HG03095 (cell line): ENCODE measurements around the gene IL1R1.
"Not testable (repeated sequence)": the region's sequence is repeated elsewhere in the genome, so short reads cannot be mapped to it uniquely, and the experiment has no call there.

Source experiments
- ATAC-seq: cut with Tn5 transposase; IDR thresholded peaks from one replicate; pipeline ENCODE4 v1.9.1; 2021; ENCODE audit warnings: moderate library complexity; ENCODE audit not compliant: unreplicated experiment

Gene IL1R1

GRCh38 chr2:102110596-102111334, 31.8 kb upstream of the IL1R1 start:
- ATAC-seq, result no peak

DNA sequence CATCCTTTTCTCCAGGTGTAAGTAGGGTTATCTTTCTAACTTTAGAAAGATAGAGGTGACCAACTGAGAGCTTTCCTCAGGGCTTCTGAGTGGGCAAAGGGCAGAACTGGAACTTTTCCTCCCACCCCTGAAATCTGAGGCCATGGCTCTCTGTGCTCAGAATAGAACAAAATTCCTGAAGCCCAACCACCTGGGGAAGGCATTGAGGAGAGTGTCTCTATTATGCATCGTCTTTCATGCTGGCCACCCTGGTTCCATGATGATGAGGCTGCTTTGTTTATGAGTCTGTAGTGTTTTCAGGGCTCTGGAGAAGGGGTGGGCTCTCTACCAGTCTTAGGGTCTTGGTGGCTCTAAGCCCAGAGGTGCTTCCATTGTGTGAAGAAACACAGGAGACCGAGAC, 30.7 kb upstream of the IL1R1 start:
- ATAC-seq, result no peak

DNA sequence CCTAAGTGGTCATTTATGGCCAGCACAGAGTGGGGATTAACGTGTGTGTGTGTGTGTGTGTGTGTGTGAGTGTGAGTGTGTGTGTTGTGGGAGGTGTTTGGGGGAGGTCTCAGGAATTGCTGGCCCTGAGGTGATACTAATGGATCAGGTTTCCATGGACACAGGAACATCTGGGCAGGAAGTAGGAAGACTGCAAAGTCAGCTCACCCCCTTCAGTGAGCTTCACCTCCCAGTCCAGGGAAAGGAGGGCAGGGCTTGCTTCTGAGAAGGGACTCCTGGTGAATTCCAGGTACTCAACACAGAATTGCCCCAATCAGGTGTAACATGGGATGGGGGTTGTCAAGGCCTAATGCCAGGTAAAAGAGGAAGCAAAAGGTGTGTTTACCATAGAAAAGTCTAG, 30.3 kb upstream of the IL1R1 start:
- ATAC-seq, result no peak

- no peak for ATAC-seq
Measured at GRCh38 chr2:102112692-102113665, 29.6 kb upstream of the IL1R1 start.

- no peak for ATAC-seq
Measured at GRCh38 chr2:102114290-102114721, 28.2 kb upstream of the IL1R1 start.

DNA sequence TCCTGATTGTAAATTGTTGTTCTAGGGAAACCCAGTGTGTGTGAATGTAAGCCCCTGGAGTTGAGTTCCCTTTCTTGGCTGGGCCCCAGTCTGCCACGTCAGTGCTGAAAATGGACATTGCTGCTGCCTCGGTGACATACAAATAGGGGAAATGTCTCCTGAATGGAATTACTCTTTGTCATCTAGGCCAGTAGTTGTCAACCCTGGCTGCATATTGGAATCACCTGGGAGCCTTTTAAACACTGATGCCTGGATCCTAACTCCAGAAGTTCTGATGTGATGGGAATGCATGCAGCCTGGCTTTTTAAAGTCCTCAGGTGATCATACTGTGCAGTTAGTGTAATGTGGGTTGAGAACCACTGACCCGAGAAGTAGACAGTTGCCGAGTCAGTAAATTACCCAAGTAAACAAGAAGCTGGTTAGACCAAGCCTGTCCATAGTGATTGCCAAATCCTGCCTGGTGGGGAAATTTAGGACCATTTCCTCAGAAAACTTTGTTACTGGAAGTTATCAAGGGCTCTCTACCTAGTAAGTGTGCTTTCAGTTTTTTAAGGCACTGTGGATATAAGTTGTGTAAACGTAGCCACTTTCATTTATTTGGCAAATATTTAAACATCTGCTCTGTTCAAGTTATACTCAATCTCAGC, 27.6 kb upstream of the IL1R1 start:
- no peak for ATAC-seq

- ATAC-seq, result no peak
Measured at GRCh38 chr2:102116630-102117471, 25.7 kb upstream of the IL1R1 start.

DNA sequence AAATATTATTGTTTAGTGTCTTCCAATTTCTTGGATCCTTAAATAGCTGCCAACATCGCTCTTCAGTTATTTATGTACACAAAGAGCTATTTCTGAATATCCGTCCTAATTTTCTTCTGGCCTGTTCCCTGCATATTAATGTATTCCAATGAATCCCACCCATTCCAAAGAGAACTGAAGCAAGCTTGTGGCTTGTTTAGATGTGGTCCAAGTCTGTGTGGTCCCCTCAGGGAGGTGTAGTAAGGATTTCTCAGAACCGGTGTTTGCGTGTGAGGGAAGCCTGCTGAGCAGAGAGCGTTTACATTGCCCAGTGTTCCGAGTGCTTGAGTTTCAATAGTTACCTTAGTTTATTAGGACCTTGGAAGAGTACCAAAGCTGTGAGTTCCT, 25.1 kb upstream of the IL1R1 start:
- no peak for ATAC-seq

- ATAC-seq, result no peak
Measured at GRCh38 chr2:102119255-102119654, 23.3 kb upstream of the IL1R1 start.

GRCh38 chr2:102120261-102120660, 22.3 kb upstream of the IL1R1 start:
- no peak for ATAC-seq

DNA sequence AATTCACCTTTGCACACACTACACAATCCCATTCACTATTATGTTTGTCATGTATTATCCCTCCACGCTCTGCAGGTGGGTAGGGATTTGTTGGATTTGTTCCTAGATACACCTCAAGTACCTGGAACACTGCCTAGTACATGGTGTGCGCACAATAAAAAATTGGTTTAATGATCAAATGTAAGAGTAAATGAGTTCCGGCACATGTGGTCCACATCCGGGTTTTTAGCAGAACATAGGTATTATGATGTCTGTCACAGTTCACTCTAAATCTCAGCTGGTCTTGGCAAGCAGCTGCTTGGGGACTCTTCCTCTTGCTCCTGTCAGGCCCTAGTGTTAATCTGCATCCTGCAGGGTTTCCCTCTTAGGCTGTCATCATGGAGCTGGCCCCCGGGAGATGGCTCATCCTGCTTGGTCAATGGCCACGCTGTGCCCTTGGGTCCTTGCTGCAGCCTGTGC, 21.8 kb upstream of the IL1R1 start:
- ATAC-seq, result no peak

DNA sequence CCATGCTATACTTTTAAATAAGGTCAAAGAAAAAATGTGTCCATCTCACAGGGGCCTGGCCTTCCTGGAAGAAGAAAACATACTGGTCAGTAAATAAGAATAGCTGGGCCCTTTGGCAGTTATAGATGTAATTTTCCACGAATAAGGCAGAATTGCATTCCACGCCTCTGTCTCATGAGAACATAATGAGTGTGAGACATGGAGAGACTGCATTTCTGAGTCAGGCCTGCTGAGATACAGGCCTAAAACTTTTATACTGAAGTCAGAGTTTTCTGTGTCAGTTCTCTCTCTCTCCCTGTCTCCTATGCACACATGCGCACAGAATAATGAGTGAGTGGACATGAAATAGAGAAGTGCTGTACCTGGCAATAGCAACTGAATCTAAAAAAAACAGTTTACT, 20.4 kb upstream of the IL1R1 start:
- no peak for ATAC-seq

DNA sequence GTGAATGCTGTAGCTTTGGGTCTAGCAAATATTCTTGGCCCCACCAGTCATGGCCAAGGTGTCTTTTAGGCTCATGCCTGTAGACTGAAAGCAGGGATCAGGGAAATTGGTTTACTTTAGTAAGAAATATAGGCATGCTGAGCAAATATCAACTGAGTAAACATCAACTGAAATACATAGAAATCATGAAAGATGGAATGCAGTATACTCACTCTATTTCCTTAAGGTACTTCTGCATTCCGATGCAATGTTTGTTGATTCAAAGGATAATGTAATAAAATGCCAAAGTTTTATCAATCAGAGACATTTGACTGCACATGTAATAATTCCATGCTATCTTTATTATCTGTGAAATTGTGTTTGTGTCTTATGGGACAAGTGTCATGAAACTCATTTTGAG, 19.6 kb upstream of the IL1R1 start:
- ATAC-seq, result no peak

- ATAC-seq, result not testable (repeated sequence)
Measured at GRCh38 chr2:102124421-102124820, 18.1 kb upstream of the IL1R1 start.

DNA sequence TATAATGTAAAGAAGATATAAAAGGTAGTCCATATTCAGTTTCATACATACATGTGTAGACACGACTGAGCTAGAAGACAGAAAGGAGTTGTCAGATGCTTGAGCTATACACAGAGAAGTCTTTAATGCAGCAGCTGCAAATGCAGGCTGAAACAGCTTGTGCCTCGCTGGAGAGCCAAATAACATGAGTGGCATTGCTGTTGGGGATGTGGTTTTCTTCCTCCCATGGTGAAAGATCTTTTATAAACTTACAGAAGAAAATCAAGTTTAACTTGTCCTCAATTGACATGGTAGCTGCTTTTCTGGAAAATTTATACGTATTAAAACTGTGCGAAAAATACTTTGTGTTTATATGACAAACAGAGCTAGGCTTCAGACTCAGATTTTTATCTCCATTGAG, 16.4 kb upstream of the IL1R1 start:
- no peak for ATAC-seq

- ATAC-seq, result no peak
Measured at GRCh38 chr2:102126660-102127059, 15.9 kb upstream of the IL1R1 start.

DNA sequence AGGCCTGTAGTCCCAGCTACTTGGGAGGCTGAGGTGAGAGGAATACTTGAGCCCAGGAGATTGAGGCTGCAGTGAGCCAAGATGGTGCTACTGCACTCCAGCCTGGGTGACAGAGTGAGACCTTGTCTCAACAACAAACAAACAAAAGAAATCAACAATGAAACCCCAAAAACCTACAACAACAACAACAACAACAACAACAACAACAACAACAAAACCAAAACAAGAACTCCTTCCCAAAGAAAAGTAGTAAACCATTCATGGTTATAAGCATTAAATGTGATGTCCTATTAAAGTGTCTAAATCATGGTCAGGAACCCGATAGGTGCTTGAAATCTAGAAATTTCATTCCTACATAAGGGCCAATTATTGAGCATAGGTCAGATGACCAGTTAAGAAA, 13.5 kb upstream of the IL1R1 start:
- ATAC-seq, result no peak

- ATAC-seq, result no peak
Measured at GRCh38 chr2:102129951-102130646, 12.4 kb upstream of the IL1R1 start.

GRCh38 chr2:102130647-102130991, 11.9 kb upstream of the IL1R1 start:
- ATAC-seq, result no peak

DNA sequence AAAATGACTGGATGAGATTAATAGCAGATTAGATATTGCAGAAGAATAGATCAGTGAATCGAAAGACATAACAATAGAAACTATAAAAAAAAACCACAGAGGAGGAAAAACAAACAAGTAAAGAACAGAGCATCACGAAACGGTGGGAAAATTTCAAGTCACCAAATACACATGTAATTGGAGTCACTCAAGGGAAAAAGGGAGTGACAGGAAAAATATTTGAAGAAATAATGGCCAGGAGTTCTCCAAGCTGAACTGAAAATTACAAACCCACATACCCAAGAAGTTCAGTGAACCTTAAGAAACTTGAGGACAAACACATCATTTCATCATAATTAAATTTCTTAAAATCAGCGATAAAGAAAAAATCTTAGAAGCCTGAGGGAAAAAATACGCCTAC, 11.0 kb upstream of the IL1R1 start:
- no peak for ATAC-seq
